MM.1S (cell line): ENCODE data around the gene MACROH2A2.

Source experiments
- DNase-seq: peaks from one replicate; pipeline ENCODE4 v3.0.0-alpha.2; 2015
- H2AFZ ChIP-seq: fragments of 300-600 bp; sonication (generic); 2 replicates; pipeline ENCODE4 v1.6.0; 2016; ENCODE audit warnings: antibody characterized with exemption, low read length
- H3F3A ChIP-seq: fragments of 300-600 bp; sonication (generic); 2 replicates; pipeline ENCODE4 v1.6.1; 2016; ENCODE audit warnings: mild to moderate bottlenecking, antibody characterized with exemption, low read length, moderate library complexity, mixed read lengths; ENCODE audit not compliant: insufficient read depth
- H3K27ac ChIP-seq: fragments of 300-600 bp; sonication (generic); 2 replicates; pipeline ENCODE4 v1.5.1; 2016; ENCODE audit warnings: mild to moderate bottlenecking, low read length
- H3K27me3 ChIP-seq: fragments of 300-600 bp; sonication (generic); replicated peaks from 2 replicates; pipeline ENCODE4 v1.6.0; 2016; ENCODE audit warnings: low read length; ENCODE audit not compliant: insufficient read depth
- H3K36me3 ChIP-seq: fragments of 300-600 bp; sonication (generic); replicated peaks from 2 replicates; pipeline ENCODE4 v1.6.1; 2016; ENCODE audit warnings: mild to moderate bottlenecking, low read length, mixed read lengths; ENCODE audit not compliant: insufficient read depth
- H3K4me1 ChIP-seq: fragments of 300-600 bp; sonication (generic); 2 replicates; pipeline ENCODE4 v1.6.1; 2016; ENCODE audit warnings: low read length, mixed read lengths
- H3K4me2 ChIP-seq: fragments of 300-600 bp; sonication (generic); 2 replicates; pipeline ENCODE4 v1.6.0; 2016; ENCODE audit warnings: low read depth, low read length
- H3K4me3 ChIP-seq: fragments of 300-600 bp; sonication (generic); 2 replicates; pipeline ENCODE4 v1.5.1; 2016; ENCODE audit warnings: low read length, mixed read lengths
- H3K79me2 ChIP-seq: fragments of 300-600 bp; sonication (generic); 2 replicates; pipeline ENCODE4 v1.6.1; 2016; ENCODE audit warnings: mixed run types, low read length, mixed read lengths
- H3K9ac ChIP-seq: fragments of 300-600 bp; sonication (generic); 2 replicates; pipeline ENCODE4 v1.6.1; 2016; ENCODE audit warnings: low read length, mixed read lengths
- H3K9me2 ChIP-seq: fragments of 300-600 bp; sonication (generic); replicated peaks from 2 replicates; pipeline ENCODE4 v1.6.1; 2016; ENCODE audit warnings: mild to moderate bottlenecking, low read length, mixed read lengths; ENCODE audit not compliant: insufficient read depth
- H3K9me3 ChIP-seq: fragments of 300-600 bp; sonication (generic); replicated peaks from 2 replicates; pipeline ENCODE4 v1.6.1; 2016; ENCODE audit warnings: mild to moderate bottlenecking, low read length, mixed read lengths; ENCODE audit not compliant: insufficient read depth
- H4K20me1 ChIP-seq: fragments of 300-600 bp; sonication (generic); 2 replicates; pipeline ENCODE4 v1.6.1; 2016; ENCODE audit warnings: mild to moderate bottlenecking, low read length, moderate library complexity, mixed read lengths; ENCODE audit not compliant: insufficient read depth
- CTCF ChIP-seq: fragments of 300-600 bp; sonication (generic); IDR thresholded peaks from 2 replicates; pipeline ENCODE4 v1.5.1; 2016; ENCODE audit warnings: antibody characterized with exemption, low read length, mixed read lengths
- EZH2 ChIP-seq: fragments of 300-600 bp; sonication (generic); optimal IDR thresholded peaks from 2 replicates; pipeline ENCODE3; 2017; ENCODE audit warnings: low read depth, mild to moderate bottlenecking, antibody characterized with exemption, low read length, mixed read lengths
- EZH2phosphoT487 ChIP-seq: fragments of 300-600 bp; sonication (generic); IDR thresholded peaks from 2 replicates; pipeline ENCODE4 v1.6.1; 2018; ENCODE audit warnings: antibody characterized with exemption, low read length

MACROH2A2 gene

GRCh38 chr10:70051848-70052247 is 798 bp upstream of the MACROH2A2 start:
- Histone ChIP-seq H3K27me3 (0 out of 2 replicates have a peak, but pooled peaks cover 4% of the 10 kb centered on the region), H3K4me2 (no peak overlapping the region), H2AFZ (no peak overlapping the region), H3K9me3 (no peaks in the 10 kb centered on the region), H4K20me1 (no peaks in the 10 kb centered on the region), H3K9ac (no peak overlapping the region), H3F3A (no peaks in the 10 kb centered on the region), H3K9me2 (no peaks in the 10 kb centered on the region), H3K27ac (no peak overlapping the region), H3K79me2 (no peaks in the 10 kb centered on the region), H3K4me3 (no peak overlapping the region), H3K4me1 (no peaks in the 10 kb centered on the region), H3K36me3 (no peaks in the 10 kb centered on the region)
- no peak for TF ChIP-seq EZH2phosphoT487
- TF ChIP-seq CTCF, result no peak
- TF ChIP-seq EZH2, result no peak
- no peak for DNase-seq

GRCh38 chr10:70053218-70053840 is 683 bp downstream of the MACROH2A2 start:
- no peaks in the 10 kb centered on the region for H3K4me1 ChIP-seq
- H3K9me3 ChIP-seq, result no peaks in the 10 kb centered on the region
- H3K4me3 ChIP-seq, result no peak overlapping the region
- H3K27me3 ChIP-seq, result 0 out of 2 replicates have a peak, but pooled peaks cover 4% of the 10 kb centered on the region
- no peak overlapping the region for H3K27ac ChIP-seq
- no peaks in the 10 kb centered on the region for H4K20me1 ChIP-seq
- no peaks in the 10 kb centered on the region for H3K36me3 ChIP-seq
- no peaks in the 10 kb centered on the region for H3F3A ChIP-seq
- no peak overlapping the region for H3K9ac ChIP-seq
- H3K4me2 ChIP-seq, result no peak overlapping the region
- no peak overlapping the region for H2AFZ ChIP-seq
- no peaks in the 10 kb centered on the region for H3K9me2 ChIP-seq
- TF ChIP-seq EZH2phosphoT487, result no peak
- no peak for TF ChIP-seq CTCF
- TF ChIP-seq EZH2, result no peak
- no peak for DNase-seq
- H3K79me2 ChIP-seq, result no peaks in the 10 kb centered on the region

GRCh38 chr10:70053841-70054288 is 1.2 kb downstream of the MACROH2A2 start:
- H3K9me2 ChIP-seq, result no peaks in the 10 kb centered on the region
- no peaks in the 10 kb centered on the region for H3K79me2 ChIP-seq
- no peaks in the 10 kb centered on the region for H3F3A ChIP-seq
- no peak overlapping the region for H3K4me3 ChIP-seq
- H3K4me2 ChIP-seq, result no peak overlapping the region
- 0 out of 2 replicates have a peak, but pooled peaks cover 4% of the 10 kb centered on the region for H3K27me3 ChIP-seq
- H4K20me1 ChIP-seq, result no peaks in the 10 kb centered on the region
- TF ChIP-seq CTCF, result no peak
- TF ChIP-seq EZH2phosphoT487, result no peak
- no peaks in the 10 kb centered on the region for H3K4me1 ChIP-seq
- no peak overlapping the region for H2AFZ ChIP-seq
- no peak for DNase-seq
- H3K9ac ChIP-seq, result no peak overlapping the region
- H3K9me3 ChIP-seq, result no peaks in the 10 kb centered on the region
- no peak overlapping the region for H3K27ac ChIP-seq
- no peaks in the 10 kb centered on the region for H3K36me3 ChIP-seq
